MM.1S (cell line): Measurements from ENCODE around the gene TYW1B.
"Not testable (repeated sequence)": the region's sequence is repeated elsewhere in the genome, so short reads cannot be mapped to it uniquely, and the experiment has no call there.

Source experiments
- DNase-seq: peaks from one replicate; pipeline ENCODE4 v3.0.0-alpha.2; 2015
- H2AFZ ChIP-seq: fragments of 300-600 bp; sonication (generic); 2 replicates; pipeline ENCODE4 v1.6.0; 2016; ENCODE audit warnings: antibody characterized with exemption, low read length
- H3F3A ChIP-seq: fragments of 300-600 bp; sonication (generic); 2 replicates; pipeline ENCODE4 v1.6.1; 2016; ENCODE audit warnings: mild to moderate bottlenecking, antibody characterized with exemption, low read length, moderate library complexity, mixed read lengths; ENCODE audit not compliant: insufficient read depth
- H3K27ac ChIP-seq: fragments of 300-600 bp; sonication (generic); 2 replicates; pipeline ENCODE4 v1.5.1; 2016; ENCODE audit warnings: mild to moderate bottlenecking, low read length
- H3K27me3 ChIP-seq: fragments of 300-600 bp; sonication (generic); replicated peaks from 2 replicates; pipeline ENCODE4 v1.6.0; 2016; ENCODE audit warnings: low read length; ENCODE audit not compliant: insufficient read depth
- H3K36me3 ChIP-seq: fragments of 300-600 bp; sonication (generic); replicated peaks from 2 replicates; pipeline ENCODE4 v1.6.1; 2016; ENCODE audit warnings: mild to moderate bottlenecking, low read length, mixed read lengths; ENCODE audit not compliant: insufficient read depth
- H3K4me1 ChIP-seq: fragments of 300-600 bp; sonication (generic); 2 replicates; pipeline ENCODE4 v1.6.1; 2016; ENCODE audit warnings: low read length, mixed read lengths
- H3K4me2 ChIP-seq: fragments of 300-600 bp; sonication (generic); 2 replicates; pipeline ENCODE4 v1.6.0; 2016; ENCODE audit warnings: low read depth, low read length
- H3K4me3 ChIP-seq: fragments of 300-600 bp; sonication (generic); 2 replicates; pipeline ENCODE4 v1.5.1; 2016; ENCODE audit warnings: low read length, mixed read lengths
- H3K79me2 ChIP-seq: fragments of 300-600 bp; sonication (generic); 2 replicates; pipeline ENCODE4 v1.6.1; 2016; ENCODE audit warnings: mixed run types, low read length, mixed read lengths
- H3K9ac ChIP-seq: fragments of 300-600 bp; sonication (generic); 2 replicates; pipeline ENCODE4 v1.6.1; 2016; ENCODE audit warnings: low read length, mixed read lengths
- H3K9me2 ChIP-seq: fragments of 300-600 bp; sonication (generic); replicated peaks from 2 replicates; pipeline ENCODE4 v1.6.1; 2016; ENCODE audit warnings: mild to moderate bottlenecking, low read length, mixed read lengths; ENCODE audit not compliant: insufficient read depth
- H3K9me3 ChIP-seq: fragments of 300-600 bp; sonication (generic); replicated peaks from 2 replicates; pipeline ENCODE4 v1.6.1; 2016; ENCODE audit warnings: mild to moderate bottlenecking, low read length, mixed read lengths; ENCODE audit not compliant: insufficient read depth
- H4K20me1 ChIP-seq: fragments of 300-600 bp; sonication (generic); 2 replicates; pipeline ENCODE4 v1.6.1; 2016; ENCODE audit warnings: mild to moderate bottlenecking, low read length, moderate library complexity, mixed read lengths; ENCODE audit not compliant: insufficient read depth
- CTCF ChIP-seq: fragments of 300-600 bp; sonication (generic); IDR thresholded peaks from 2 replicates; pipeline ENCODE4 v1.5.1; 2016; ENCODE audit warnings: antibody characterized with exemption, low read length, mixed read lengths
- EZH2 ChIP-seq: fragments of 300-600 bp; sonication (generic); optimal IDR thresholded peaks from 2 replicates; pipeline ENCODE3; 2017; ENCODE audit warnings: low read depth, mild to moderate bottlenecking, antibody characterized with exemption, low read length, mixed read lengths
- EZH2phosphoT487 ChIP-seq: fragments of 300-600 bp; sonication (generic); IDR thresholded peaks from 2 replicates; pipeline ENCODE4 v1.6.1; 2018; ENCODE audit warnings: antibody characterized with exemption, low read length

Gene TYW1B

GRCh38 chr7:72603073-72603472, 224.9 kb downstream of the TYW1B start:
- no peaks in the 10 kb centered on the region for H3K36me3 ChIP-seq
- no peak overlapping the region for H2AFZ ChIP-seq
- no peaks in the 10 kb centered on the region for H3K9me2 ChIP-seq
- H3K9ac ChIP-seq = no peak overlapping the region
- TF ChIP-seq EZH2 = no peak
- TF ChIP-seq CTCF = no peak
- no peak for TF ChIP-seq EZH2phosphoT487
- no peak overlapping the region for H3K4me3 ChIP-seq
- no peak for DNase-seq
- no peaks in the 10 kb centered on the region for H3F3A ChIP-seq
- no peaks in the 10 kb centered on the region for H3K9me3 ChIP-seq
- no peaks in the 10 kb centered on the region for H3K79me2 ChIP-seq
- no peak overlapping the region for H3K27ac ChIP-seq
- no peak overlapping the region for H3K4me2 ChIP-seq
- H3K27me3 ChIP-seq = no peaks in the 10 kb centered on the region
- H4K20me1 ChIP-seq = no peaks in the 10 kb centered on the region
- no peaks in the 10 kb centered on the region for H3K4me1 ChIP-seq

- H3F3A ChIP-seq, H3K27ac ChIP-seq, H3K27me3 ChIP-seq, H2AFZ ChIP-seq, H3K9ac ChIP-seq, H4K20me1 ChIP-seq, DNase-seq, H3K79me2 ChIP-seq, H3K4me3 ChIP-seq, H3K9me3 ChIP-seq, H3K4me1 ChIP-seq, H3K36me3 ChIP-seq, H3K9me2 ChIP-seq, H3K4me2 ChIP-seq: not testable (repeated sequence)
Measured at GRCh38 chr7:72601683-72602082, 226.3 kb downstream of the TYW1B start.

- H3K27ac ChIP-seq, H3K4me2 ChIP-seq, H3K36me3 ChIP-seq, H3K9ac ChIP-seq, H2AFZ ChIP-seq, H3K27me3 ChIP-seq, H3K9me3 ChIP-seq, H3K4me3 ChIP-seq, H3F3A ChIP-seq, DNase-seq, H3K9me2 ChIP-seq, H4K20me1 ChIP-seq, H3K79me2 ChIP-seq, H3K4me1 ChIP-seq: not testable (repeated sequence)
Measured at GRCh38 chr7:72590023-72590422, 238.0 kb downstream of the TYW1B start.

GRCh38 chr7:72587267-72587666, 240.7 kb downstream of the TYW1B start:
- not testable (repeated sequence) for H3K9me3 ChIP-seq, DNase-seq, H3K4me3 ChIP-seq, H3K9ac ChIP-seq, H3K4me2 ChIP-seq, H3K4me1 ChIP-seq, H3K79me2 ChIP-seq, H3K9me2 ChIP-seq, H3K27me3 ChIP-seq, H4K20me1 ChIP-seq, H3K27ac ChIP-seq, H3F3A ChIP-seq, H2AFZ ChIP-seq, H3K36me3 ChIP-seq

GRCh38 chr7:72584576-72584975, 243.4 kb downstream of the TYW1B start:
- not testable (repeated sequence) for H2AFZ ChIP-seq, H3K9me3 ChIP-seq, H3K4me3 ChIP-seq, H3K4me2 ChIP-seq, H3K9me2 ChIP-seq, H3K36me3 ChIP-seq, H3K9ac ChIP-seq, H3K27ac ChIP-seq, H3K27me3 ChIP-seq, H4K20me1 ChIP-seq, H3F3A ChIP-seq, H3K4me1 ChIP-seq, DNase-seq, H3K79me2 ChIP-seq

GRCh38 chr7:72583620-72584361, 244.2 kb downstream of the TYW1B start:
- H3K4me1 ChIP-seq, H3K9ac ChIP-seq, H3K4me2 ChIP-seq, H3K27me3 ChIP-seq, H3K9me2 ChIP-seq, H3K4me3 ChIP-seq, H4K20me1 ChIP-seq, DNase-seq, H3K36me3 ChIP-seq, H3K27ac ChIP-seq, H2AFZ ChIP-seq, H3F3A ChIP-seq, H3K9me3 ChIP-seq, H3K79me2 ChIP-seq: not testable (repeated sequence)

- H3K4me2 ChIP-seq, H3K27ac ChIP-seq, H3K27me3 ChIP-seq, H3K4me3 ChIP-seq, H3K79me2 ChIP-seq, H3K9ac ChIP-seq, DNase-seq, H4K20me1 ChIP-seq, H3K9me2 ChIP-seq, H3K36me3 ChIP-seq, H3F3A ChIP-seq, H3K4me1 ChIP-seq, H3K9me3 ChIP-seq, H2AFZ ChIP-seq: not testable (repeated sequence)
Measured at GRCh38 chr7:72580142-72580770, 247.7 kb downstream of the TYW1B start.
